Smooth muscle cell (in vitro differentiated cells): ENCODE measurements around the gene CACNA2D3. TPM values are rescaled to one million over a fixed set of nuclear protein-coding genes. Genes with fewer than 3 reads are reported as not detected.

ENCODE experiments used
- DNase-seq: peaks from one replicate; lab custom pipeline; 2025; ENCODE audit not compliant: unreplicated experiment; lab: John Stamatoyannopoulos, UW
- H2AFZ ChIP-seq: fragments of 200-600 bp; sonication (generic); 2 replicates; pipeline ENCODE4 v1.6.0; 2016; ENCODE audit warnings: antibody characterized with exemption, low read depth, mild to moderate bottlenecking
- H3F3A ChIP-seq: fragments of 200-600 bp; sonication (generic); 2 replicates; pipeline ENCODE4 v1.6.0; 2017; ENCODE audit warnings: antibody characterized with exemption, low read depth
- H3K27ac ChIP-seq: fragments of 200-600 bp; sonication (generic); 2 replicates; pipeline ENCODE4 v1.5.1; 2016; ENCODE audit warnings: low read depth, mild to moderate bottlenecking
- H3K27me3 ChIP-seq: fragments of 200-600 bp; sonication (generic); 2 replicates; pipeline ENCODE4 v1.6.1; 2016; ENCODE audit warnings: low read depth, mild to moderate bottlenecking
- H3K36me3 ChIP-seq: fragments of 200-600 bp; sonication (generic); 2 replicates; pipeline ENCODE4 v1.5.1; 2016; ENCODE audit warnings: low read depth
- H3K4me1 ChIP-seq: fragments of 200-600 bp; sonication (generic); 2 replicates; pipeline ENCODE4 v1.5.1; 2016; ENCODE audit warnings: low read depth
- H3K4me2 ChIP-seq: fragments of 200-600 bp; sonication (generic); 2 replicates; pipeline ENCODE4 v1.6.0; 2016; ENCODE audit warnings: mild to moderate bottlenecking
- H3K4me3 ChIP-seq: fragments of 200-600 bp; sonication (generic); 2 replicates; pipeline ENCODE4 v1.5.1; 2016; ENCODE audit warnings: mild to moderate bottlenecking
- H3K79me2 ChIP-seq: fragments of 200-600 bp; sonication (generic); 2 replicates; pipeline ENCODE4 v1.6.0; 2016; ENCODE audit warnings: low read depth, mild to moderate bottlenecking
- H3K9ac ChIP-seq: fragments of 200-600 bp; sonication (generic); 2 replicates; pipeline ENCODE4 v1.6.0; 2016; ENCODE audit warnings: low read depth
- H3K9me3 ChIP-seq: fragments of 200-600 bp; sonication (generic); replicated peaks from 2 replicates; pipeline ENCODE4 v1.5.1; 2016; ENCODE audit warnings: low read depth
- H4K20me1 ChIP-seq: fragments of 200-600 bp; sonication (generic); 2 replicates; pipeline ENCODE4 v1.6.0; 2016; ENCODE audit warnings: low read depth
- CTCF ChIP-seq: fragments of 200-600 bp; sonication (generic); IDR thresholded peaks from 2 replicates; pipeline ENCODE4 v1.5.1; 2017; ENCODE audit warnings: borderline replicate concordance, mild to moderate bottlenecking, antibody characterized with exemption; ENCODE audit not compliant: insufficient read depth, poor library complexity, severe bottlenecking
- WGBS: methylation state at CpG from one replicate; pipeline ENCODE4 v1.1.7; 2016; ENCODE audit warnings: low lambda C conversion rate; 5-methylcytosine and 5-hydroxymethylcytosine counted together
- polyA plus RNA-seq: library from polyadenylated mRNA; unstranded; fragments of >200 nt; fragmentation: Nextera tagmentation; extraction: Ambion mirVana; gene quantifications from 2 replicates; pipeline ENCODE4 v1.2.1, GENCODE V29; 2016
- total RNA-seq: library from RNA; depleted of rRNA; stranded (reverse); fragments of >200 nt; gene quantifications from 2 replicates; pipeline ENCODE4 v1.2.3, GENCODE V29; 2014

The CACNA2D3 gene
- total and polyA plus RNA-seq, 2 experiments from 2014 or later: 0.15 to 0.90 TPM

- H3K4me2 ChIP-seq: no peak overlapping the region
- peak; percentile 36 for TF ChIP-seq CTCF
- H3F3A ChIP-seq: no peaks in the 10 kb centered on the region
- no peak overlapping the region for H2AFZ ChIP-seq
- H3K27me3 ChIP-seq: peaks cover 47% of the 10 kb centered on the region
- 85% methylated on average over 8 of the region's 8 CpGs for WGBS
- H3K27ac ChIP-seq: no peak overlapping the region
- H3K36me3 ChIP-seq: no peaks in the 10 kb centered on the region
- no peak for DNase-seq
- H3K4me1 ChIP-seq: no peaks in the 10 kb centered on the region
- no peak overlapping the region for H3K9ac ChIP-seq
- H4K20me1 ChIP-seq: no peaks in the 10 kb centered on the region
- no peaks in the 10 kb centered on the region for H3K79me2 ChIP-seq
- no peak overlapping the region for H3K4me3 ChIP-seq
- H3K9me3 ChIP-seq: no peaks in the 10 kb centered on the region
Observed at GRCh38 chr3:54374214-54374852, 252.0 kb downstream of the CACNA2D3 start.

GRCh38 chr3:54376142-54376807 is 253.9 kb downstream of the CACNA2D3 start:
- Histone ChIP-seq H3K27ac (no peak overlapping the region), H3K4me2 (no peak overlapping the region), H3F3A (no peaks in the 10 kb centered on the region), H3K27me3 (peaks cover 60% of the 10 kb centered on the region), H3K4me1 (no peaks in the 10 kb centered on the region), H3K36me3 (no peaks in the 10 kb centered on the region), H4K20me1 (no peaks in the 10 kb centered on the region), H3K79me2 (no peaks in the 10 kb centered on the region), H3K4me3 (no peak overlapping the region), H3K9me3 (no peaks in the 10 kb centered on the region), H3K9ac (no peak overlapping the region), H2AFZ (no peak overlapping the region)
- no peak for DNase-seq
- WGBS: 76% methylated on average over 6 of the region's 6 CpGs
- TF ChIP-seq CTCF: no peak

GRCh38 chr3:54376939-54377578 is 254.7 kb downstream of the CACNA2D3 start:
- Histone ChIP-seq H3K4me2 (no peak overlapping the region), H3K9me3 (no peaks in the 10 kb centered on the region), H3K27ac (no peak overlapping the region), H3K27me3 (peaks cover 65% of the 10 kb centered on the region), H2AFZ (no peak overlapping the region), H3F3A (no peaks in the 10 kb centered on the region), H3K4me3 (no peak overlapping the region), H3K36me3 (no peaks in the 10 kb centered on the region), H3K9ac (no peak overlapping the region), H3K4me1 (no peaks in the 10 kb centered on the region), H4K20me1 (no peaks in the 10 kb centered on the region), H3K79me2 (no peaks in the 10 kb centered on the region)
- no peak for DNase-seq
- TF ChIP-seq CTCF: no peak
- 82% methylated on average over 4 of the region's 4 CpGs for WGBS
